ENCODE measurements around the gene XCL1.
"Not testable (repeated sequence)": the region's sequence is repeated elsewhere in the genome, so short reads cannot be mapped to it uniquely, and the experiment has no call there.

Gene XCL1, protein sequence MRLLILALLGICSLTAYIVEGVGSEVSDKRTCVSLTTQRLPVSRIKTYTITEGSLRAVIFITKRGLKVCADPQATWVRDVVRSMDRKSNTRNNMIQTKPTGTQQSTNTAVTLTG

DNA sequence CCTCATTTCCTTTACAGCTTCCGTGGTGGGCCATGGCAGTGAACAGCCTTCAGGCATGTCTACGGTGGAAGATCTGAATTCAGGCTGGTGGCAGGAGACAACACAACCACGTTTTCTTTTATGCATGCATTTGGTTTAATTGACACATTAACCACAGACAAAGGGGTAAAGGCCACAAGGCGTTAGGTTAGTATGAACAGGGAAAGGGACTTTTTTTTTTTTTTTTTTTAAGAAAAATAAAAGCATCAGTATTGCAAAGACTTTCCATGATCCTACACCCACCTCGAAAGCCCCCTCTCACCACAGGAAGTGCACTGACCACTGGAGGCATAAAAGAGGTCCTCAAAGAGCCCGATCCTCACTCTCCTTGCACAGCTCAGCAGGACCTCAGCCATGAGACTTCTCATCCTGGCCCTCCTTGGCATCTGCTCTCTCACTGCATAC lies at the start of gene XCL1:
Gene XCL1, plus strand, starts transcription at position 361 of the 444 bp plus-strand sequence. Its CDS starts 33 bp downstream, at position 394.
- DNase-seq, result not testable (repeated sequence)

- DNase-seq, result no peak
These were observed 46.9 kb upstream of the XCL1 start for GRCh38 chr1:168529518-168529917.

DNA sequence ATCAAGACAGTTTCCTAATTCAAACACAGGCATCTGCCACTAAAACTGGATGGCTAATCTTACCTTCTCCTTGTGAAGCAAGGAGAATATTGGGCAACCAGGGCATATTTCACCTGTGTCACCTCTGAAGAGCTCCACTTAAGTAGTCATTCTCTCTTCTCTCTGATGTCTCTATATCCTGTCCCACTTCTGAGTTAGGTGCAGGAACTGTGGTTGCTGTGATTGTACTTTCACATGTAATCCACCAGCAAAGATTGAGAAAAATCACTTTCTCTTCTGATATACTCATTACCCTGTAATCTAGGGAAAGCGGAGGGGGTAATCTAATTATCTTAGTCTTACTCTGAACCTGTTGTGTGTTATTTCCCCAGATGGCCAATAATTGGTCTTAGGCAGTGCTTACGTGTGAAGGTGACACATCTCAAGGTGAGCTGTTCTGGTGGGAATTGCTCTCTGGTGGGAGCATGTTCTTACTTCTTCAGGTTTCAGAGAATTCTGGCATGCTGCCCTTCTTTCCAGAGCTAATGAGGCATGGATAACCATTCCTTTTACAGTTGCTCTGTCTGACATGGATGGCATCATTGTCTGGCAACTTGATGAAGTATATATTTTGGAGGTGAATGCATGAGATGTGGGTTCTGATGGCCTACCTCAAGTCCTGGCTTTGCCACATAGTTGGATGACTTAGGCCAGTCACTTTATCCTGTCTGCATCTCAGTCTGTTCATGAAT lies 44.6 kb upstream of the XCL1 start:
- no peak for DNase-seq

DNA sequence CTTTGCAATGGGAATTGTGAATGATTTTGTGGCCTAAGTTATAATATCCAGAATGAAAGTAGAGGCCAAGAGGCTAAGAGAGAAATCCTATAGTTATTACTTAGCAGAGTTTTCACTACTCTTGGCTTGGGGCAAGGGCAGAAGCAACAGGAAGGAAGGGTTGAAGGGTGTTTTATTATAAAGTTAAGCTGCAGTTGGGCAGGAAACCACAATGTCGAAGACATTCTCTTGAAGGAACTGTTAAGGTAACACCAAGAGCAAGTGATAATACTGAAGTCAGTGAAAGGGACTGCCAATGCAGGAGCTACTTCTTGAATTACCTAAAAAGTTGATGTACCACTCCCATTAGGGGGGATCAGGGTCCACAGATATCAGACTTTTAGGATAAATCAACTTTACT lies 40.9 kb upstream of the XCL1 start:
- DNase-seq, result no peak

- not testable (repeated sequence) for DNase-seq
These were observed 35.6 kb upstream of the XCL1 start for GRCh38 chr1:168540798-168541197.

DNA sequence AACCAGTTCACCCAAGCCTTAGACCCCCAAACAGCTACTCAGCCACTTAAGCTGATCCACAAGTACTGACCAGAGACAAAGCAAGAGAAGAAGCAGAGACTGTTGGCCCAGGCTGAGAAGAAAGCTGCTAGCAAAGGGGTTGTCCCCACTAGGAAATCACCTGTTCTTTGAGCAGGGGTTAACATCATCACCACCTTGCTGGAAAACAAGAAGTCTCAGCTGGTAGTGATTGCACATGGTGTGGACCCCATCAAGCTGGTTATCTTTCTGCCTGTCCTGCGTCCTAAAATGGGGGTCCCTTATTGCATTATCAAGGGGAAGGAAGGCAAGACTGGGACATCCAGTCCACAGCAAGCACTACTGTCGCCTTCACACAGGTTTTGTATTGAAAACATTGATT lies 33.4 kb upstream of the XCL1 start:
- DNase-seq, result not testable (repeated sequence)

DNA sequence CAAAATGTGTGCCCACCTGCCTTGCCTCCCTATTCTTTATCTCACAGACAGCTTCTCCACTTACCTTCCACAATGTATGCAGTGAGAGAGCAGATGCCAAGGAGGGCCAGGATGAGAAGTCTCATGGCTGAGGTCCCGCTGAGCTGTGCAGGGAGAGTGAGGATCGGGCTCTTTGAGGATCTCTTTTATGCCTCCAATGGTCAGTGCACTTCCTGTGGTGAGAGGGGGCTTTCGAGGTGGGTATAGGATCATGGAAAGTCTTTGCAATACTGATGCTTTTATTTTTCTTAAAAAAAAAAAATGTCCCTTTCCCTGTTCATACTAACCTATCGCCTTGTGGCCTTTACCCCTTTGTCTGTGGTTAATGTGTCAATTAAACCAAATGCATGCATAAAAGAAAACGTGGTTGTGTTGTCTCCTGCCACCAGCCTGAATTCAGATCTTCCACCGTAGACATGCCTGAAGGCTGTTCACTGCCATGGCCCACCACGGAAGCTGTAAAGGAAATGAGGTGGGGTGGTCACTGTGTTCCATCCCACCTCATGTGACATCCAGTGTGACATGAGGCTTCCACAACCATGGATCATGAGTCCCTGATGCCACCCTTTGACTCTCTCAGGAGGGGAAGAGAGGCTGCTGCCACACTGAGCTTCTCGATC lies 32.4 kb upstream of the XCL1 start, which contains the start of gene XCL2:
Gene XCL2, minus strand, starts transcription at position 158 of the 659 bp plus-strand sequence. Its CDS starts 33 bp downstream, at position 125.
- not testable (repeated sequence) for DNase-seq

DNA sequence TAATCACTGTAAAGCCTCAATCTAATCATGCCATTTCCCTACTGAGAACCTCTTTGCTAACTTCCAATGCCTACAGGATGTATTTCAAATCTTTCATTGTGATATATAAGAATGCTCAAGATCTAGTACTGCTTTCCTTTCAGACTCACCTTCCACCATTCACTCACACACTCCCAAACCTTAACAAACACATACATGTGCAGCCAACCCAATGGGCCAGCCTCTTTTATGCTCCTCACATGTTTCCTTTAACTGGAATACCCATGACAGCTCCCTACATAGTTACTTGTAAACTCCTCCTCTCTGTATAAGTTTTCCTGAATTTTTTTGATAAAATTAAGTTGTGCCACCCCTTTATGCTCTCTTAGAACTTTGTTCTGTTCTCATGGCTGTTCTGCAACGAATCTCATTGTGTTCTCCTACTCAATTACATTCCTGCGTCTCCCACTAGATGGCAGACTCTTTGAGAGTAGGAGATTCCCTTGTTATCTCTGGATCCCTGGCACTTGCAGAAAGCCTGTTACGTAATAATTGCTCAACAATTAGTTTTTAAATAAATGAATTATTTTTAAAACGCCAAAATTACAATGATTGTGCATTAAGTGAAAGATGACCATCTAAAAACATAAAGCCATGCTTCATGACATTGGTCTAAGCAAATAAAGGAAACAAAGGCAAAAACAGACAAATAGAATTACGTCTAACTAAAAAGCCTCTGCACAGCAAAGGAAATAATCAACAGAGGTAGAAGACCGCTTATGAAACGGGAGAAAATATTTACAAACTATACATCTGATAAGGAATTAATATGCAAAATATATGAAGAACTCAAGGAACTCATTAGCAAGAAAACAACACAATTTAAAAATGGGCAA lies 30.5 kb upstream of the XCL1 start:
- DNase-seq, result peak in 1 of 2 donors; percentile 11

- DNase-seq, result not testable (repeated sequence)
These were observed 29.9 kb upstream of the XCL1 start for GRCh38 chr1:168546553-168546895.

- no peak for DNase-seq
These were observed 25.4 kb upstream of the XCL1 start for GRCh38 chr1:168550971-168551370.

GRCh38 chr1:168551688-168552087 lies 24.7 kb upstream of the XCL1 start:
- DNase-seq, result no peak

DNA sequence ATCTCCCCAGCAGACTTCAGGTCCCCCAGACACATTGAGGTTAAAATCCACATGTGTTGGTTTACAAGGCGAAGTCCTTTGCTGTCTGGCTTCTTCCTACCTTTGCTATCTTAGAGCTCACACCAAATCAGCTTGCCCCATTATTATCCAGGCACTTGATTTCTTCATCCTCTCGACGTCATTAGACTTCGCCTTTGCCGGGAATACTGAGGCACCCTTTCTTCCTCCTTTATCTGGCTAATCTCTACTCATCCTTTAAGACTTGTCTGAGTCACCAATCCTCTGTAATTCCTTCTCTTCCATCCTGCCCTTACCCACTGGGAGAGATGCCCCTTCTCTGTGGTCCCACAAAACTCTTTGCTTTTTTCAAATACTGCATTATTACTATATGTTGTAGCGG lies 23.4 kb upstream of the XCL1 start:
- DNase-seq, result no peak

DNA sequence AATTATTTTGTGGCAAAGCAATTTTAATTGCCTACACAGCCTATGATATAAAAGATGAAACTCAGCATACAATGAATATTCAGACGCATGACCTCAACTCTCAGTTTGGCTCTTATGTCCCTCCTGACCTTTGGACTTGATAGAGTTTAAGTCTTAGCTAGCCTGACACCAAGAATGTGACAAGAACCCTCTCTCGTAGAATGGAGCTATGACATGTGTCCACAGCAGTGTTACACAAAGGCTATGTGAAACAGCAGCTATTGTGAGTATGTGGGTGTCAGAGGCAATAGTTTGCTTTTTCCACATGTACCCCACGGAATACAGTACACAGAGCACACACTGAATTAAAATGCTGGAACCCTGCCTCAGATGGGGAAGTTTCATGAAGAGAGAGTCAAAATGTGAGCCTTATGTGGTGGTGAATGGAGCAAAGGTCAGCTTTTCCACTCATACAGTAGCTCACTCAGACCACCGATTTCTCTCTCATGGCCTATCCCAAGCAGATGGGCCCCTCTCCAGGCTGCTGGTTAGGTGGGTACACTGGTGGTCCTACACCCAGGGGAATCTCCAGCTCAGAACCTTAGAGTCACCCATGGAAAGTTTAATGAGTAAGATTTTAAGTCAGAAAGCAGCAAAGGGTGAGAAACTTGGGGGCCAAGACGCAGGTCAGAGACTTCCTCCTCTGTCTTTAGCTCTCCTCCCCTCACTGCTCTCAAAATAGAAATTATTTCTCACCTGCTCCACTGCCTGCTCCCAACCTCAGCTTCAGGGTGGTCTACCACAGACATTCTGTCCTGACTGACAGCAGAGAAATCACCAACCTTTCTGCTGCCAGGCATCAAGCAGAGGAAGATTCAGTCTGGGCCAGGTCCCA lies 22.5 kb upstream of the XCL1 start:
- DNase-seq, result no peak

GRCh38 chr1:168554603-168555483 lies 21.6 kb upstream of the XCL1 start:
- no peak for DNase-seq

DNA sequence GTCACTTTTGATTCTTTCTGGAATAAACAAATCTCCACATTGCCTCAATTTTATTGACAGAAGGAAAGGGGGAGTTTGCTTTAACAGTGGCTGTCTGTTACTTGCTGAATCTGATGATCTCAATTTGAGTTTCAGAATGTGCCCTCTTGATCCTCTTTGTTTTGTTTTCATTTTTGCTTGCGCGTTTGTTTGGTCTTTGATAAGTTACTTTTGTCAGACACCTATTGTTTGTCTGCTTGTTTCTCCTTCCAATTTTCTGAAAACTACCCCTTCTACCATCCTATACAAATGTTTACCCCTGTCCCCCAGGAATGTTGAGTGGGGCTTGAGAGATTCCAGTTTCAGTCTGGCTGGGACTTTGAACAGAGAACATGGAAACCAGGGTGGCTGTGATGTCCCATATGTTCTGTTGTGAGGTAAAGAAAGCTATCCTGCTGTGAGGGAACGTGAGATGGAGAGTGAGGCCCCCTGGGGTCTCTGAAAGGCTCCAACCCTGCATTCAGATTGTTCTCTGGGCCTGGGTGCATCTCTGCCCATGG lies 20.8 kb upstream of the XCL1 start:
- DNase-seq, result no peak

DNA sequence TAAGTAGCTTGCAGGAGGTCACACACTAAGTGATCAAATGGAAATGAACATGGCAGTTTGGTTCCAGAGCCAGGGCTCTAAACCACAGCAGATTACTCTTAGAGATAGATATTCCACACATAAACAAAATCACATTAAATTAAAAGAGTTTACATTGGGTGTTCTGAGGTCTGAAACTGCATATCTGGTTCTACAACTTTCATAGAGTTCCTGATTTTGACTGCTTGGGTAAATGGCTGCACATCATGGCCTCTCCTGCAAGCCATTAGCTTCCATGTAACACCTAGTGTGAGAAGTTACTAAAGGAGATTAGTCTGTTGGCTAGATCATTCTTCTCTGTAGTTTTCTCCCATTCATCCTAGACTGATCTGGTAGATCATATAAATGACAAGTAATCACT lies 19.8 kb upstream of the XCL1 start:
- no peak for DNase-seq

- DNase-seq, result no peak
These were observed 16.0 kb upstream of the XCL1 start for GRCh38 chr1:168560370-168560769.

DNA sequence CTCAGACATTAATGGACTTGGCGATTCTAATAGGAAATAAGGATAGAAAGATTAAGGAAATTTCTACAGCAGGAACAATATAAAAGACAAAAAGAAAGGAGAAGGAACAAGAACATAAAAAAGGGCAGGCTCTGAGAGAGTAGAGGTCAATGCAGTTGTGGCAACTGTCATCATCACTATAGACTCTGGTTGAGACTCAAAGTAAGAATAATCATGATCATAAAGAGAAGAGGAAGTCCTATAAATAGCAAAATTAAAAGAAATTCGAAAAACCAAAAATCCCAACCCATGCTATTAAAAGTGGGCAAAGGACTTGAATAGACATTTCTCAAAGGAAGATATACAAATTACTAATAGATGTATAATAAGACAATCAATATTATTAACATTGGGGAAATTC lies 14.4 kb upstream of the XCL1 start:
- no peak for DNase-seq

GRCh38 chr1:168565825-168566224 lies 10.6 kb upstream of the XCL1 start:
- no peak for DNase-seq

DNA sequence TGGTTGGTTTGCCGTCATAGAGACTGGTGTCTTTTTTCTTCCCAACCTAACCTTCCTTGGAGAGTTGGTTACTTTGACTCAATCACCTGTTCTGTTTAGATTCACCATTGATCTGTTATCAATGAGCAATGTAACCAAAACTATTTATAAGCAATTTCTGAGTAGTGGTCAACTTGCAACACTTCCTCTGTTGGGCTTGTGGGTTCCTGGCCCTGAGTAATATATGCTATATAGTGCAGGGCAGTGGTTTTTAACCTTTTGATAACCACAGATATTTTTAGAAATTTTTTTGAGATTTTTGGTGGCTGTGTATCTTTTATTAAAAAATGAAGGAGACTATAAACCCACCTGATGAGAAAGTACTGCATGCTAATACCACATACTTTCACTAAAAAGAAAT lies 9.4 kb upstream of the XCL1 start:
- DNase-seq, result no peak

DNA sequence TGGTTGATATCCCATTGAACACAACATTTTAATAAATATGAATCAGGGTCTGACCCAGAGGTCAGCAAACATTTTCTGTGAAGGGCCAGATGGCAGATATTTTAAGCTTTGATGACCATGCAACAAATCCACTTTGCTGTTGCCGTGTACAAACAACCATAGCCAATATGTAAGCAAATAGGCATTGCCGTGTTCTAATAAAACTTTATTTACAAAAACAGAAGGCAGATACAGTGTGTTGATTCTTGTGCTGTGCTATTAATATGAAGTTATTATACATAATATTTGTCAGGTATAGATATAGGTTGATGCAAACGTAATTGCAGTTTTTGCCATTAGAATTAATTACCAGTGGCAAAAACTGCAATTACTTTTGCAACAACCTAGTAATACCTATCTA lies 8.8 kb upstream of the XCL1 start:
- no peak for DNase-seq

Data from stimulated activated CD4-positive, alpha-beta T cell treated with anti-CD3 and anti-CD28 coated beads, Interleukin-2, amount 100 ng/mL, for 48 hours (primary cell).